Liver (tissue), 9 donors: ENCODE measurements around the gene CDX4. TPM values are rescaled to one million over a fixed set of nuclear protein-coding genes. Genes with fewer than 3 reads are reported as not detected.

Experiments used
- DNase-seq: peaks from one replicate; pipeline ENCODE4 v3.0.0-alpha.2; 2017; ENCODE audit warnings: low spot score
- H3K27ac ChIP-seq, 2 donors: one replicate each; pipeline ENCODE4 v1.7.0; 2013; ENCODE audit warnings: inconsistent platforms in 2 of 2, low read length in 2 of 2, control low read depth in 1 of 2, low read depth in 1 of 2, mild to moderate bottlenecking in 1 of 2
- H3K27me3 ChIP-seq, 4 donors: one replicate each; pipeline versions ENCODE4 v1.6.1 to v1.7.0; 2013; ENCODE audit warnings: low read length in 3 of 4, inconsistent platforms in 1 of 4, mild to moderate bottlenecking in 1 of 4, moderate library complexity in 1 of 4; ENCODE audit not compliant: control insufficient read depth in 4 of 4, insufficient read depth in 4 of 4
- H3K36me3 ChIP-seq, 4 donors: one replicate each; pipeline versions ENCODE4 v1.6.1 to v1.7.0; 2013; ENCODE audit warnings: low read length in 3 of 4, mild to moderate bottlenecking in 3 of 4, low read depth in 1 of 4, moderate library complexity in 1 of 4; ENCODE audit not compliant: control insufficient read depth in 4 of 4, insufficient read depth in 3 of 4
- H3K4me1 ChIP-seq, 4 donors: one replicate each; pipeline versions ENCODE4 v1.6.1 to v1.7.0; 2013; ENCODE audit warnings: low read length in 3 of 4, mild to moderate bottlenecking in 3 of 4, moderate library complexity in 1 of 4; ENCODE audit not compliant: control insufficient read depth in 4 of 4, insufficient read depth in 4 of 4
- H3K4me3 ChIP-seq, 3 donors: one replicate each; pipeline versions ENCODE4 v1.6.1 to v1.7.0; 2013; ENCODE audit warnings: low read length in 3 of 3, control low read depth in 1 of 3, low read depth in 1 of 3, mild to moderate bottlenecking in 1 of 3
- H3K9ac ChIP-seq, 2 donors: one replicate each; pipeline ENCODE4 v1.7.0; 2013; ENCODE audit warnings: low read length in 2 of 2, mild to moderate bottlenecking in 2 of 2, moderate library complexity in 2 of 2, control low read depth in 1 of 2, low read depth in 1 of 2
- H3K9me3 ChIP-seq, 4 donors: one replicate each; pipeline versions ENCODE4 v1.6.1 to v1.7.0; 2013; ENCODE audit warnings: low read length in 3 of 4; ENCODE audit not compliant: control insufficient read depth in 4 of 4
- ATF3 ChIP-seq: IDR thresholded peaks from 2 replicates; pipeline ENCODE4 v1.6.1; 2016; ENCODE audit warnings: antibody characterized with exemption
- CTCF ChIP-seq: fragments of 150-350 bp; IDR thresholded peaks from 2 replicates; pipeline ENCODE4 v1.5.1; 2017; ENCODE audit warnings: improper control_type of control experiment, low read depth, low read length; ENCODE audit not compliant: missing input control
- EGR1 ChIP-seq, 2 donors: IDR thresholded peaks; 2 replicates each; pipeline ENCODE4 v1.6.1; 2016 to 2018; ENCODE audit warnings: antibody characterized with exemption in 2 of 2, low read depth in 2 of 2
- FOXA1 ChIP-seq: IDR thresholded peaks from 2 replicates; pipeline ENCODE4 v1.6.1; 2016; ENCODE audit warnings: antibody characterized with exemption
- FOXA2 ChIP-seq: IDR thresholded peaks from 2 replicates; pipeline ENCODE4 v1.6.1; 2016; ENCODE audit warnings: antibody characterized with exemption
- GABPA ChIP-seq, 2 donors: IDR thresholded peaks in 1 of 2; conservative IDR thresholded peaks in 1 of 2; 2 replicates each; pipeline ENCODE4 v1.6.1; 2016; ENCODE audit warnings: antibody characterized with exemption in 2 of 2, mild to moderate bottlenecking in 1 of 2, moderate library complexity in 1 of 2
- HNF4A ChIP-seq, 2 donors: conservative IDR thresholded peaks; 2 replicates each; pipeline ENCODE4 v1.6.1; 2016; ENCODE audit warnings: antibody characterized with exemption in 2 of 2, mild to moderate bottlenecking in 2 of 2
- HNF4G ChIP-seq: IDR thresholded peaks from 2 replicates; pipeline ENCODE4 v1.6.1; 2016; ENCODE audit warnings: antibody characterized with exemption
- MAX ChIP-seq: IDR thresholded peaks from 2 replicates; pipeline ENCODE4 v1.6.1; 2016; ENCODE audit warnings: antibody characterized with exemption
- NR2F2 ChIP-seq: IDR thresholded peaks from 2 replicates; pipeline ENCODE4 v1.6.1; 2016; ENCODE audit warnings: antibody characterized with exemption
- RAD21 ChIP-seq, 2 donors: IDR thresholded peaks; 2 replicates each; pipeline ENCODE4 v1.6.1; 2016; ENCODE audit warnings: antibody characterized with exemption in 2 of 2, mild to moderate bottlenecking in 2 of 2
- REST ChIP-seq: IDR thresholded peaks from 2 replicates; pipeline ENCODE4 v1.6.1; 2016; ENCODE audit warnings: antibody characterized with exemption, mild to moderate bottlenecking
- RXRA ChIP-seq, 2 donors: IDR thresholded peaks; 2 replicates each; pipeline ENCODE4 v1.6.1; 2017 to 2018; ENCODE audit warnings: antibody characterized with exemption in 2 of 2, mild to moderate bottlenecking in 1 of 2
- SP1 ChIP-seq: IDR thresholded peaks from 2 replicates; pipeline ENCODE4 v1.6.1; 2018; ENCODE audit warnings: antibody characterized with exemption, mild to moderate bottlenecking
- TAF1 ChIP-seq: conservative IDR thresholded peaks from 2 replicates; pipeline ENCODE4 v1.6.1; 2016; ENCODE audit warnings: antibody characterized with exemption, mild to moderate bottlenecking
- YY1 ChIP-seq: IDR thresholded peaks from 2 replicates; pipeline ENCODE4 v1.6.1; 2016; ENCODE audit warnings: antibody characterized with exemption, mild to moderate bottlenecking
- ZBTB33 ChIP-seq: IDR thresholded peaks from 2 replicates; pipeline ENCODE4 v1.6.1; 2016; ENCODE audit warnings: antibody characterized with exemption
- WGBS: extraction: QIAGEN DNeasy Blood & Tissue Kit; methylation state at CpG from one replicate; pipeline ENCODE4 v1.1.7; 2013; 5-methylcytosine and 5-hydroxymethylcytosine counted together
- polyA plus RNA-seq, 2 donors: library from polyadenylated mRNA; stranded (reverse) in 1 of 2; unstranded in 1 of 2; fragments of 200-250 nt in 1 of 2; fragments of >200 nt in 1 of 2; fragmentation: Nextera tagmentation in 1 of 2; extraction: Ambion mirVana in 1 of 2; gene quantifications; one replicate each; pipeline versions ENCODE4 v1.2.1 to v1.2.3, GENCODE V29; 2013 to 2015
- total RNA-seq, 2 donors: library from RNA; depleted of rRNA; stranded (reverse); fragments of >200 nt; gene quantifications; one replicate each; pipeline ENCODE4 v1.2.3, GENCODE V29; 2014
- donor health status: healthy.
- donor health status: healthy.
- donor health status: healthy.
- donor health status: healthy.
- donor health status: healthy.

Gene CDX4
- total and polyA plus RNA-seq, 4 donors, result not detected

GRCh38 chrX:73401591-73402266 is 45.1 kb upstream of the CDX4 start:
- Histone ChIP-seq H3K4me3 (no peak overlapping the region), H3K27me3 (no peaks in the 10 kb centered on the region), H3K36me3 (no peaks in the 10 kb centered on the region), H3K4me1 (peaks cover 2 to 21% (median 15%) of the 10 kb centered on the region in 4 donors), H3K9ac (no peak overlapping the region), H3K9me3 (peaks cover 0 to 2% (median 0%) of the 10 kb centered on the region in 4 donors), H3K27ac (no peak overlapping the region)
- WGBS, result 31% methylated on average over 9 of the region's 9 CpGs
- TF ChIP-seq HNF4A (conservative IDR thresholded peaks at IDR 0.05), result no peak
- no peak for TF ChIP-seq ATF3
- TF ChIP-seq TAF1, result no peak
- no peak for TF ChIP-seq ZBTB33
- no peak for TF ChIP-seq FOXA2
- TF ChIP-seq CTCF, result no peak
- TF ChIP-seq RXRA (IDR thresholded peaks at IDR 0.05), result no peak
- no peak for TF ChIP-seq SP1
- no peak for TF ChIP-seq REST
- no peak for TF ChIP-seq HNF4G
- no peak for TF ChIP-seq RAD21 (IDR thresholded peaks at IDR 0.05)
- no peak for TF ChIP-seq MAX
- no peak for TF ChIP-seq EGR1 (IDR thresholded peaks at IDR 0.05; ENCODE audit: low read depth in 2 of 2)
- no peak for TF ChIP-seq GABPA (IDR thresholded peaks at IDR 0.05 in 1 of 2, conservative IDR thresholded peaks at IDR 0.05 in 1 of 2)
- DNase-seq, result no peak

GRCh38 chrX:73412930-73413329 is 33.9 kb upstream of the CDX4 start:
- Histone ChIP-seq H3K36me3 (no peaks in the 10 kb centered on the region), H3K27me3 (no peaks in the 10 kb centered on the region), H3K4me1 (no peaks in the 10 kb centered on the region), H3K27ac (no peak overlapping the region), H3K4me3 (no peak overlapping the region), H3K9me3 (peaks cover 0 to 7% (median 0%) of the 10 kb centered on the region in 4 donors), H3K9ac (no peak overlapping the region)
- no peak for DNase-seq
- TF ChIP-seq FOXA1 (no peak), NR2F2 (no peak), SP1 (no peak), YY1 (no peak), CTCF (no peak), MAX (no peak), HNF4A (conservative IDR thresholded peaks at IDR 0.05) (no peak), EGR1 (IDR thresholded peaks at IDR 0.05; ENCODE audit: low read depth in 2 of 2) (no peak), HNF4G (no peak), ZBTB33 (no peak), GABPA (IDR thresholded peaks at IDR 0.05 in 1 of 2, conservative IDR thresholded peaks at IDR 0.05 in 1 of 2) (no peak)
